Psoas muscle (tissue), 8 donors: Measurements from ENCODE around the gene MSI1. TPM values are rescaled to one million over a fixed set of nuclear protein-coding genes. Genes with fewer than 3 reads are reported as not detected.
A peak's percentile ranks its signal among the peaks of the same experiment; 100 is the strongest.
"Not testable (repeated sequence)": the region's sequence is repeated elsewhere in the genome, so short reads cannot be mapped to it uniquely, and the experiment has no call there.

ENCODE experiments used
- ATAC-seq, 4 donors: fragments of 200-7000 bp; cut with Tn5 transposase; one replicate each; pipeline ENCODE4 v1.9.1; 2020; ENCODE audit warnings: moderate library complexity in 3 of 4, mild to moderate bottlenecking in 2 of 4
- DNase-seq, 2 donors: peaks; one replicate each; pipeline ENCODE4 v3.0.0-alpha.2; 2020
- H3K27ac ChIP-seq: fragments of 200-600 bp; one replicate; pipeline ENCODE4 v1.8.0; 2022
- H3K27me3 ChIP-seq, 3 donors: fragments of 200-600 bp in 1 of 3; one replicate each; pipeline versions ENCODE4 v1.6.1 to v1.8.0; 2013 to 2022; ENCODE audit warnings: low read length in 2 of 3, mild to moderate bottlenecking in 2 of 3, moderate library complexity in 1 of 3; ENCODE audit not compliant: insufficient read depth in 3 of 3
- H3K36me3 ChIP-seq, 2 donors: fragments of 200-600 bp in 1 of 2; one replicate each; pipeline versions ENCODE4 v1.6.1 to v1.8.0; 2013 to 2022; ENCODE audit warnings: low read depth in 1 of 2, mild to moderate bottlenecking in 1 of 2, moderate library complexity in 1 of 2; ENCODE audit not compliant: insufficient read depth in 1 of 2
- H3K4me1 ChIP-seq: fragments of 200-600 bp; one replicate; pipeline ENCODE4 v1.8.0; 2022
- H3K4me3 ChIP-seq: fragments of 200-600 bp; one replicate; pipeline ENCODE4 v1.8.0; 2022; ENCODE audit warnings: mild to moderate bottlenecking
- H3K9me3 ChIP-seq: fragments of 200-600 bp; one replicate; pipeline ENCODE4 v1.8.0; 2022
- CTCF ChIP-seq: fragments of 200-600 bp; IDR thresholded peaks from one replicate; pipeline ENCODE4 v1.8.0; 2022; ENCODE audit warnings: antibody characterized with exemption
- WGBS, 3 donors: extraction: QIAGEN DNeasy Blood & Tissue Kit; methylation state at CpG; one replicate each; pipeline versions ENCODE4 v1.1.6 to v1.1.7; 2013; 5-methylcytosine and 5-hydroxymethylcytosine counted together
- intact Hi-C, 2 donors: fragments of 100-400 bp; cut with DNase I; formaldehyde crosslinking; loops; one replicate each; pipeline versions ENCODE4 v1.11.0 to v1.14.2; 2022
- polyA plus RNA-seq, 3 donors: library from polyadenylated mRNA; stranded (reverse); fragments of 200-250 nt; gene quantifications; one replicate each; pipeline ENCODE4 v1.2.3, GENCODE V29; 2013
- total RNA-seq, 4 donors: library from RNA; stranded (reverse); fragmentation: NEBNext Ultra II Directional in 2 of 4; extraction: Animal tissue kit (Norgen Biotek cat#: 25700) in 2 of 4; gene quantifications; one replicate each; pipeline versions ENCODE4 v1.2.1 to v1.2.4, GENCODE V29; 2021 to 2023
- donor health status: healthy with polysubstance abuse.
- donor health status: DM: no; HTN: no; CAD: no; lungs with moderate emphysema.
- donor health status: Bipolar disorder and iron deficiency.
- donor health status: healthy.
- donor health status: DM: yes; HTN: yes; CAD: no.
- donor health status: DM: no; HTN: no; CAD: no.
- donor health status: DM: no; HTN: no; CAD: no.
- donor health status: DM: yes; HTN: yes; CAD: no.

Gene MSI1
- total and polyA plus RNA-seq, 7 donors, result 0.03 to 0.20 (median 0.05) TPM; not detected in 3

DNA sequence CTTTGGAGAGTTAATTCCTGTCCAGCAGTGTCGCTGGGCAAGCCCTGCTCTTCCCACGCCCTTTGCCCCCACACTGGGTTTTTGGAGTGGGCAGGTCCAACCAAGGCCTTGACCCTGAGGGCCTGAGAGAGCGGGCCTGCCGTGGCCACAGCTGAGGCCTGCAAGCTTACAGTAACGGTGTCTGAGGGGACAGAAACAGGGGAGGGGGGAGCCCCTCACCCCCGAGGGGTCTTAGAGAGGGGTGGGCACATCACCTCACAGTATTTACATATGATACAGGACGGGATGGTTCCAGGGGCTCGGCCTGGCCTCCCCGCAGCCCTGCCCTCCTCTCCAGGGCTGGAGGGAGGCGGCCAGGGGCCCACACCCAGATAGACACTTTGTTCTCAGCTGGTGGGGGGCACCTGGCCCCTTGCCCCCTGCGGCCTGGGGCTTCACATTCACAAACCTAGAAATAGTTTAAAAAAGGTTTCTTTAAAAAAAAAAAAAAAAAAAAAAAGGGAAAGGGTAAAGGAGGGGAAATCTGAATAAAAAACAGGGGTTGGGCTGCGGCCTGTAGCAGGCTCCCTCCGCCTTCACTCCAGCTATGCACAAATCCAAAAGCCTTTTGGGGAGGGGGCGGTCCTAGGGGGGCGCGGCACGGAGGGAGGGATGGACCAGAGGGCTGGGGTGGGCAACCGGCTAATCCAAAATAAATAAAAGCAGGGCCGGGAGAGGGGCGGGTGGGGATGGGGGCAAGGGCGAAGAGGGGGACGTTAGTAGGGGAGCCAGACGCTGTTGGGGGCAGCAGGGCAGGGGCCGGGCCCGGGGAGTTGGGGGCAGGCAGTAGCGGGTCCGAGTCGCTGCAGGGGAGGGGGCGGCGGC is 26.6 kb downstream of the MSI1 start:
- 52 to 63% (median 60%) methylated on average over 26 to 30 of the region's 30 CpGs for WGBS, 3 donors

GRCh38 chr12:120339256-120339655 is 29.7 kb downstream of the MSI1 start:
- H3K27me3 ChIP-seq, result no peaks in the 10 kb centered on the region
- H3K4me1 ChIP-seq, result no peaks in the 10 kb centered on the region
- no peak for TF ChIP-seq CTCF
- no peak overlapping the region for H3K27ac ChIP-seq
- no peak for ATAC-seq
- H3K4me3 ChIP-seq, result no peak overlapping the region
- DNase-seq, result no peak
- H3K36me3 ChIP-seq, result no peaks in the 10 kb centered on the region
- no peaks in the 10 kb centered on the region for H3K9me3 ChIP-seq
- whole genome bisulfite sequencing, 3 donors, result 87 to 93% (median 91%) methylated on average over 4 of the region's 4 CpGs
- intact Hi-C loops, result no loop called here

More for the DNA sequence above, 26.6 kb downstream of the MSI1 start:
- no peak overlapping the region for H3K4me3 ChIP-seq
- H3K4me1 ChIP-seq, result no peaks in the 10 kb centered on the region
- intact Hi-C loops, result no loop called here
- DNase-seq (no peak), ATAC-seq (no peak)
- no peaks in the 10 kb centered on the region for H3K27me3 ChIP-seq
- H3K36me3 ChIP-seq, result no peaks in the 10 kb centered on the region
- TF ChIP-seq CTCF, result no peak
- H3K9me3 ChIP-seq, result no peaks in the 10 kb centered on the region
- H3K27ac ChIP-seq, result no peak overlapping the region

GRCh38 chr12:120337730-120338129 is 31.2 kb downstream of the MSI1 start:
- H3K4me3 ChIP-seq, result no peak overlapping the region
- intact Hi-C loops, result no loop called here
- ATAC-seq (no peak), DNase-seq (no peak)
- 77 to 86% (median 78%) methylated on average over 2 of the region's 2 CpGs for WGBS, 3 donors
- no peaks in the 10 kb centered on the region for H3K27me3 ChIP-seq
- TF ChIP-seq CTCF, result no peak
- H3K36me3 ChIP-seq, result no peaks in the 10 kb centered on the region
- H3K27ac ChIP-seq, result no peak overlapping the region
- no peaks in the 10 kb centered on the region for H3K9me3 ChIP-seq
- H3K4me1 ChIP-seq, result no peaks in the 10 kb centered on the region

- H3K4me3 ChIP-seq, ATAC-seq, H3K4me1 ChIP-seq, DNase-seq, H3K27ac ChIP-seq, H3K27me3 ChIP-seq, H3K36me3 ChIP-seq, H3K9me3 ChIP-seq, intact Hi-C loops: not testable (repeated sequence)
- WGBS, 3 donors, result 84 to 100% (median 89%) methylated on average over 2 of the region's 2 CpGs
Observed at GRCh38 chr12:120336392-120336791, 32.6 kb downstream of the MSI1 start.

DNA sequence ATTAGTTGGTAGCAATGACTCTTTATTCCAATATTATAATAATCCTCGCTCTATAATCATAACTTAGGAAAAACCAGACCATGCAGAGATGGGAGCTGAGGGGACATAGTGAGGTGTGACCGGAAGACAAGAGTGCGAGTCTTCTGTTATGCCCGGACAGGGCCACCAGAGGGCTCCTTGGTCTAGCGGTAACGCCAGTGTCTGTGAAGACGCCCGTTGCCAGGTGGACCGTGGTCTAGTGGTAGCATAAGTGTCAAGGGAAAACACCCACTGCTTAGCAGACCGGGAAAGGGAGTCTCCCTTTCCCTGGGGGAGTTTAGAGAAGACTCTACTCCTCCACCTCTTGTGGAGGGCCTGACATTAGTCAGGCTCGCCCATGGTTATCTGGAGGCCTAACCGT is 33.5 kb downstream of the MSI1 start:
- H3K27ac ChIP-seq, H3K27me3 ChIP-seq, H3K4me1 ChIP-seq, ATAC-seq, H3K4me3 ChIP-seq, intact Hi-C loops, H3K36me3 ChIP-seq, H3K9me3 ChIP-seq: not testable (repeated sequence)
- WGBS, 3 donors, result 4 to 18% (median 18%) methylated on average over 10 to 12 of the region's 12 CpGs
- DNase-seq, result peak; percentile 59 to 65
- TF ChIP-seq CTCF, result peak; percentile 59
